NCI-H526 treated with DMSO at 0.1 percent for 48 hours (cell line): ENCODE measurements around the gene KCNQ1.
A peak's percentile ranks its signal among the peaks of the same experiment; 100 is the strongest.

Experiments
- DNase-seq: peaks from one replicate; lab custom pipeline; 2025; lab: John Stamatoyannopoulos, UW

The KCNQ1 gene

GRCh38 chr11:2794046-2794967 lies 349.5 kb downstream of the KCNQ1 start:
- DNase-seq = no peak

GRCh38 chr11:2794968-2795322 lies 350.1 kb downstream of the KCNQ1 start:
- no peak for DNase-seq

DNA sequence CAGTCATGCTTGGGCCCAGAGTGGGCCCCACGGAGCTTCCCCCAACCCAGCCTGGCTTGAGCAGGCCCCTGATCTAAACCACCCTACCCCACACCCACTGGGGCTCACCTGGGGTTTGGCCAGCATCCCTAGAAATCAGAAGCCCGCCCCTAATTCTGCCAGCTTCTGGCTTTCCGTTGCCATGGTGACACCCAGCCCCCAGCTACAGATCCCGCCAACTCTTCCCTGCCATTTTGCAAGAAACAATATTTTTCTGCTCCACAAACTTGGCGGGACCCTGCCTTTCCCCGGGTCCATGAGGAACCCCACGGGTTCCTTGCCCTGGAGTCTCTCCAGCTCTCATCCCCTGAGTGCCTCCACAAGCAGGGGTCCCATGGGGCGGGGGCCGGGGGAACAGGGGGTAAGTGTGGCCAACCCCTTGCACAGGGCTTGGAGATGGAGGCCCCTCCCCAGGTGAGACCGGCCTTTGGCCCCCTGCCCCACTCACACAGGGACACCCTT lies 350.7 kb downstream of the KCNQ1 start:
- DNase-seq = no peak

DNA sequence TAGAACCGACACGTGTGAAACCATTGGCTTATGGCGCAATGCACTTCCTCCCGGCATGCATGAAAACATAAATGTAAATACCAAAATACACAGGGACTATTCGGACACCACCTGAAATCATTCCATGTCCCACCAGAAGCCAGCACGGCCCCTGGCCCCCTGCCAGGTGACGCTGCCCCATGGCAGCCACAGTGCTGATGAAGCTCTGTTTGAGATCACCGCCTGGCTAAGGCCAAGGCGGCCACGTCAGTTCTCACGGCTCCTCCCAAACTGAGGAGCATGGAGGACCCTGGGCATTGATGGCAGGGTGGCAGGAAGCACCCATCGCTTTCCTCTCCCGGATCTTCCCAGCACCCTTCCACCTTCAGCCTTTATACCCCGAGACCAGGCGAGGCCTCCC lies 351.3 kb downstream of the KCNQ1 start:
- DNase-seq = no peak

GRCh38 chr11:2796508-2797113 lies 351.8 kb downstream of the KCNQ1 start:
- DNase-seq = peak; percentile 79

DNA sequence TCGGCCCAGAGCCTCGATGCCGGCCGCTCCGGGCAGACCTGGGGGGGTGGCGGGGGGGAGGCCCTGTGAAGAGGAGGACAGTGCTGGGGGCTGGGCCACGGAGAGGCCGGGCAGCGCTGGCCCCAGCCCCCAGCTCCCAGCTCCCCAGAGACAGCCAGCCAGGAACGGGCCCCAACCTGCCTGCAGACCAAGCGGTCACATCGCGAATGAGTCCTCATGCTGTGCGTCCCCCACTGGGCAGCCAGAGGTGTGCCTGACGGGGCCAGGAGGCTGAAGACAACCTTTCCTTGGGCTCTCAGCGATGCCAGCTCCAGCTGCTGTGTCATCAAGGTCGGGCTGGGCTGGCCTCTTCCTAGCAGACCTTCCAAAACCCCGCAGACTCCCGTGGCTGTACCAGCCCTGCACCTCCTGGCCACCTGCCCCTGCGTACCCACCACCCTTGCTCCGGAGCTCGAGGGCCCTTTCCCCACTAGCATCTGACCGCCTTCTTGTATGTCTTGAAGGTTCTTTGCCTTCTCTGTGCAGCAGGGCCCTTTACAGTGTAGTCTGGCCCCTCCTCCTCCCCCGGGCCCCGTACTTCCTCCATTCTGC lies 352.4 kb downstream of the KCNQ1 start:
- no peak for DNase-seq

DNA sequence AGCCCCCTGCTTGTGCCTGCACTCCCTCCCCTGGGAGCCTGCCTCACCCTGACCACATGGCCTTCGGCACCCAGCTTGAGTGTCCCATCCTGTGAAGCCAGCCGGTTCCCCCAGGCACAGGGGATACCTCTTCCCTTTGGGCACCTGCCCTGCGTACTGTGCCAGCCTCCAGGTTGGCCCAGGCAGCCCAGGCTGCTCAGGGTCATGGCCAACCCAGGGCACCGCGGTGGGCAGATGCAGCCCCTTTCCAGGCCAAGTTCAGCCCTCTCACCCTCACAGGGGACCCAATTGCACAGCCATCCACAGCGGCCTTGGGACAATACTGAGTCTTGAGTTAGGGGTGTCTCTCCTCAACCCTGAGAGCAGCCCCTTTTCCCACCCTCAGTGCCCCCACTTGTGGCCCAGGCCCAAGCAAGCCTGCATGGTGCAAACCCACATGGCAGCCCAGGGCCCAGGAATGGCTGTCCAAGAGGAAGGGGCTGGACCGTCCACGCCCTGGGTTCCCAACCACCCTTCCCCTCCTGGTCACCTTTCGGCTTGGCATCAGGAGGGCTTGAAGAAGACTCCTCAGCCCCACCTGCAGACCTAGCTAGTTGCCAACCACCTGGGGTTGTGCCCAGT lies 353.0 kb downstream of the KCNQ1 start:
- no peak for DNase-seq

- DNase-seq = no peak
Observed at GRCh38 chr11:2798951-2799761, 354.3 kb downstream of the KCNQ1 start.

DNA sequence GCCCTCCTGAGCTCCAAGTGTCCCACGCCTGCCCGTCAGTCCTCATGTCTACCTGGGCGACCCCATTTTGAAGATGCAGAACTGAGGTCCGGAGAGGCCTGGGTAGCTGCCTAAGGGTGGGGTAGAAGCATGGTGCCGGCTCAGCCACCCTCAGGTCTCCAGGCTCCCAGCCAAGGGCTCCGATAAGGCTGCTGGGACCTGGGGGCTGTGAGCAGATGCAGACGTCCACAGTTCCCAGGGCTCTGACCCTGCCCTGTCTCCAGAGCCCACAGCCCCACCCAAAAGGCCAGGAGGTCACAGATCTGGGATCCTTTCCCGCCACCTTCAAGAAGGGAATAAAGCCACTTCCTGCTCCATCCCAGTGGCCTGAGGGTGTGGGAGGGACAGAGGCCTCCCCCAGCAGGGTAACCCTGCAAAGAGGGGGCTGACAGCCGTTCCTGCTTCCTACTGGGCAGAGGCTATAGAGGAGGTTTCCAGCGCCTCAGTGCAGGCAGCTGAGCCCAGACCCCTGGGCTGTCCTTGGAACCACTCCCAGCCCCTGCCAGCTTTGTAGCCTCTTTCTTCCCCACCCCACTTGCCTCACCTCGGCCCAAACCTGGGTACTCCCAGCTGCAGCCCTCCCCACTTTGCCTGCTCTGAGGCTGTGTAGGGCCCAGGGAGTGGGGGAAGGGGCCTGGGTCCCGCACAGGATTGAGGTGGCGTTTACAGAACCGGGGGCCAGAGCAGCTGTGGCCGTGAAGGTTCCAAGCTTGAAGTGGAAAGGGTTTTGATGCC lies 355.3 kb downstream of the KCNQ1 start:
- no peak for DNase-seq

DNA sequence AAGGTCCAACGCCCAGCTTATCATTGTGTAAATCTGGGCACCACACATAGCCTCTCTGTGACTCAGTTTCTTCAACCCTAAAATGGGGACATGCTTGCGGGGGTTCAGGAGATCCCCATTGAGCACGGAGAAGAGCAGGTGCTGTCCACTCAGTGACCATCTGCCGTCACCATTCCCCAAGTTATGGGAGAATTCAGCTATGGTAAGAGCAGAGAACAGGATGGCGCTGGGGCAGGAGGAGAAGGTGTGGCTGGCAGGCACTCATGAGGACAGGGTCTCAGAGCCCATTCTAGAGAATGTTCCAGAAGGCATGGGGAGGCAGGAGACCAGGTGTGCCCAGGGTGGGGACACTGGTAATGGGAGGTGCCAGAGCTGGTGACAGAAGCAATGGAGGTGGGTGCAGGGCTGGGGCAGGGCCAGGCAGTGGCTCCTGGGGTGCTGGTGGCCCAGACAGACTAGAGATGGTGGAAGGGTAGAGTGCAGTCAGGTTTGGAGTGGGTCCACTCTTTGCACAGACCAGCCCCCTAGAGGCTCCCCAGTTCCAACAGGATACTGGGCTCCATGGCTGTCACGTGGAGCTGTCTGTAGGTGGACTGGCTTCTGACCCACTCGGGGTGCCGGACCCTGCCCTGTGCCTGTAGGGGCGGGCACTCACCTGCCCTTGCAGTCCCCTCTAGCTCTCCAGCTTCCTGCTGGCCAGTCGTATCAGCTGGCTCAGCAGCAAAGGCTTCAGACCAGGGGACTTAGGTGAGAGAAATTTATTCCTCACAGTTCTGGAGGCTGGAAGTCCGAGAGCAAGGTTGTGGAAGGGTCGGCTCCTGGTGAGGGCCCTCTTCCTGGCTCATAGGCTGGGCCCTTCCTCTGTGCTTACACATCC lies 356.1 kb downstream of the KCNQ1 start:
- no peak for DNase-seq

- no peak for DNase-seq
Observed at GRCh38 chr11:2801711-2802388, 357.0 kb downstream of the KCNQ1 start.

- DNase-seq = no peak
Observed at GRCh38 chr11:2802389-2803185, 357.8 kb downstream of the KCNQ1 start.

- no peak for DNase-seq
Observed at GRCh38 chr11:2803186-2804091, 358.6 kb downstream of the KCNQ1 start.

GRCh38 chr11:2804189-2804588 lies 359.4 kb downstream of the KCNQ1 start:
- no peak for DNase-seq

GRCh38 chr11:2804701-2805387 lies 360.0 kb downstream of the KCNQ1 start:
- no peak for DNase-seq

DNA sequence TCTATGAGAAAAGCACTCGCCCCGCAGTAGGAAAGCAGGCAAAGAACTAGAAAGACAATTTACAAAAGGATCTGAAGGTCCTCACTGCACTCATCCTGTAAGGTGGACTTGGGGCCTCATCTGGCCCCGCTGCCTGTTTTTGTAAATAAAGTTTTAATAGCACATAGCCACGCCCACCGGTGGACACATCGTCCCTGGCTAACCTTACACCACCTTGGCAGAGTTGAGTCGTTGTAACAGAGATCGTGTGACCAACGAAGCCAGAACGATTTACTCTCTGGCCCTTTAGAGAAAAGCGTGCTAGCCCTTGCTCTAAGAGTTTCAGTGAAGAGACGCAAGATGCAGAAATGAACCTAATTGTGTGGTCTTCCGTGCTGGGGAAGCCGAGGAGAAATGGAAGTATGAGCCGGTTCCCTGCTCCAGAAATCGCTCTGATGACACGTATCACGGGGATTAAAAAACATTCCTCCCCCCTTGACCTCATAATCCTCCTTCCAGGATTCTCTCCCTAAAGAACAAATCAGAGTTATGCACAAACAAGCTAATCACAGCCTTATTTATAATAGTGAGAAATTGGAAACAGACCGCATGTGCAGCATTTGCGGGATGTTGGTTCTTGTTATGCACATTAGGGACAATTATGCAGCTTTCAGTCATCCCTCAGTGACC lies 360.7 kb downstream of the KCNQ1 start:
- no peak for DNase-seq
